Measurements from ENCODE around the gene GDAP1L1. TPM values are rescaled to one million over a fixed set of nuclear protein-coding genes. Genes with fewer than 3 reads are reported as not detected.
A peak's percentile ranks its signal among the peaks of the same experiment; 100 is the strongest.
"Not testable (repeated sequence)": the region's sequence is repeated elsewhere in the genome, so short reads cannot be mapped to it uniquely, and the experiment has no call there.

Gene GDAP1L1
- polyA plus RNA-seq, 1 donor: 5.4 TPM

- peak overlapping the region; percentile 26 for H3K4me3 ChIP-seq (ENCODE audit: low read length)
- no peaks in the 10 kb centered on the region for H3K9me3 ChIP-seq (ENCODE audit: control insufficient read depth, low read depth, low read length)
- no peak overlapping the region for H3K27ac ChIP-seq (ENCODE audit: low read length)
- peak in 1 of 2 donors; percentile 22 for DNase-seq
- H3K36me3 ChIP-seq (ENCODE audit: control insufficient read depth, insufficient read depth, low read length): no peaks in the 10 kb centered on the region
- WGBS (ENCODE audit: insufficient coverage, low lambda C conversion rate): no CpG with 5 or more reads among the region's 50 CpGs
- H3K27me3 ChIP-seq (ENCODE audit: control insufficient read depth, insufficient read depth, low read length): no peaks in the 10 kb centered on the region
- peaks cover 3% of the 10 kb centered on the region for H3K4me1 ChIP-seq (ENCODE audit: control insufficient read depth, insufficient read depth, low read length)
Observed at GRCh38 chr20:44326391-44327159, 79.5 kb downstream of the GDAP1L1 start.

GRCh38 chr20:44327748-44328147 is 80.6 kb downstream of the GDAP1L1 start:
- H3K27me3 ChIP-seq (ENCODE audit: control insufficient read depth, insufficient read depth, low read length); H3K36me3 ChIP-seq (ENCODE audit: control insufficient read depth, insufficient read depth, low read length); H3K4me3 ChIP-seq (ENCODE audit: low read length); H3K27ac ChIP-seq (ENCODE audit: low read length); DNase-seq; H3K9me3 ChIP-seq (ENCODE audit: control insufficient read depth, low read depth, low read length); H3K4me1 ChIP-seq (ENCODE audit: control insufficient read depth, insufficient read depth, low read length): not testable (repeated sequence)
- no CpG with 5 or more reads among the region's 7 CpGs for WGBS (ENCODE audit: insufficient coverage, low lambda C conversion rate)

- no peak for DNase-seq
- Histone ChIP-seq H3K9me3 (ENCODE audit: control insufficient read depth, low read depth, low read length) (no peaks in the 10 kb centered on the region), H3K36me3 (ENCODE audit: control insufficient read depth, insufficient read depth, low read length) (no peaks in the 10 kb centered on the region), H3K4me1 (ENCODE audit: control insufficient read depth, insufficient read depth, low read length) (peaks cover 3% of the 10 kb centered on the region), H3K27ac (ENCODE audit: low read length) (no peak overlapping the region), H3K27me3 (ENCODE audit: control insufficient read depth, insufficient read depth, low read length) (no peaks in the 10 kb centered on the region), H3K4me3 (ENCODE audit: low read length) (no peak overlapping the region)
- WGBS (ENCODE audit: insufficient coverage, low lambda C conversion rate): 100% methylated on average over 1 of the region's 4 CpGs
Observed at GRCh38 chr20:44328428-44328827, 81.3 kb downstream of the GDAP1L1 start.

Other genes starting within 250 kb of the GDAP1L1 start
- 15.6 TPM for gene JPH2, start 60.1 kb upstream of the GDAP1L1 start, polyA plus RNA-seq
- 43.4 TPM for gene OSER1, start 36.5 kb upstream of the GDAP1L1 start, polyA plus RNA-seq
- 7.4 TPM for gene FITM2, start 63.9 kb downstream of the GDAP1L1 start, polyA plus RNA-seq
- gene R3HDML, start 89.7 kb downstream of the GDAP1L1 start, polyA plus RNA-seq: 0.04 TPM
- gene HNF4A, start 108.4 kb downstream of the GDAP1L1 start, polyA plus RNA-seq: 259 TPM
- gene TTPAL, start 228.6 kb downstream of the GDAP1L1 start, polyA plus RNA-seq: 10.0 TPM